PC-3 (cell line): ENCODE data around the gene INTS1.

Source experiments
- CTCF ChIP-seq: fragments of 300-600 bp; sonication (generic); conservative IDR thresholded peaks from 2 replicates; pipeline ENCODE4 v1.5.1; 2017; ENCODE audit warnings: antibody characterized with exemption, low read depth, mild to moderate bottlenecking, low read length
- EZH2 ChIP-seq: fragments of 300-600 bp; sonication (generic); IDR thresholded peaks from one replicate; pipeline ENCODE4 v1.6.1; 2017; ENCODE audit warnings: antibody characterized with exemption, mild to moderate bottlenecking, low read length; ENCODE audit not compliant: unreplicated experiment
- EZH2phosphoT487 ChIP-seq: fragments of 300-600 bp; sonication (generic); IDR thresholded peaks from 2 replicates; pipeline ENCODE4 v1.6.1; 2018; ENCODE audit warnings: mild to moderate bottlenecking, antibody characterized with exemption, low read length, borderline replicate concordance

DNA sequence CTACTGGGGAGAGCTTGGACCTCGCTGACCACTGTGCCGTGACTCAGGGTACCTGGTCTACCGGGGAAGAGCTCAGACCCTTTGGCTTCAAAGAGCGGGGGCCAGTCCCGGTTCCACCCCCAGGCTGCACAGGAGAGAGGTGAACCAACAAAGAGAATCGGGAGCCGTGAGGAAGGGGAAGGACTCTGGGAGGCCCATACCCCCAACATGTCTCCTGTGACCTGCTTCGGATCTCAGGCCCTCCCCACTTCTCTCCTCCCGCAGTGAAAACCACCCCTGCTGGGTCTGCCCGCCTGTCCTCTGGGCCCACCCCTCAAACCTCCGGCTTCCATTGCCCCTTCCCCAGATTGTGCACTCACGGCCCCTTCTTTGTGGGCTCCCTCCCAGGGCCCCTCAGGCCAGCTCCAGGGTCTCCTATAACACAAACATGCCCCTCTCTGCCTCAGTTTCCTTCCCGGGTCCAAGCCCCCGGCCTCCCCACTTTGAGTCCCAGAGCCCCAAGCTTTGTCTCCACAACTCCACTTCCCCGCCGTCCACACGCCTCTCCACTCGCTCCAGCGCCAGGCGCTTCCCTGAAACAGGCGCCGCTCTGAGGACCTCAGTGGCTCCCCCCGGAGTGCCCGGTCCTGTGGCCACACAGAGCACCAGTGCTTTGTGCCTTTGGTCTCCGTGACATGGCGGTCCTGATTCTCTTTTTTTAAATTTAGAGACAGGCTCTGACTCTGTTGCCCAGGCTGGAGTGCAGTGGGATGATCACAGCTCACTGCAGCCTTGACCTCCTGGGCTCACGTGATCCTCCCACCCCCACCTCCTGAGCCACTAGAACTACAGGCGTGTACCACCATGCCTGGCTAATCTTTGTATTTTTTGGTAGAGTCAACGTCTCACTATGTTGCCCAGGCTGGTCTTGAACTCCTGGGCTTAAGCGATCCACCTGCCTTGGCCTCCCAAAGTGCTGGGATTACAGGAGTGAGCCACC lies 7.5 kb upstream of the INTS1 start:
- TF ChIP-seq CTCF: no peak
- no peak for TF ChIP-seq EZH2
- no peak for TF ChIP-seq EZH2phosphoT487
